ENCODE measurements around the gene ABCB8.
A peak's percentile ranks its signal among the peaks of the same experiment; 100 is the strongest.

ABCB8 gene

DNA sequence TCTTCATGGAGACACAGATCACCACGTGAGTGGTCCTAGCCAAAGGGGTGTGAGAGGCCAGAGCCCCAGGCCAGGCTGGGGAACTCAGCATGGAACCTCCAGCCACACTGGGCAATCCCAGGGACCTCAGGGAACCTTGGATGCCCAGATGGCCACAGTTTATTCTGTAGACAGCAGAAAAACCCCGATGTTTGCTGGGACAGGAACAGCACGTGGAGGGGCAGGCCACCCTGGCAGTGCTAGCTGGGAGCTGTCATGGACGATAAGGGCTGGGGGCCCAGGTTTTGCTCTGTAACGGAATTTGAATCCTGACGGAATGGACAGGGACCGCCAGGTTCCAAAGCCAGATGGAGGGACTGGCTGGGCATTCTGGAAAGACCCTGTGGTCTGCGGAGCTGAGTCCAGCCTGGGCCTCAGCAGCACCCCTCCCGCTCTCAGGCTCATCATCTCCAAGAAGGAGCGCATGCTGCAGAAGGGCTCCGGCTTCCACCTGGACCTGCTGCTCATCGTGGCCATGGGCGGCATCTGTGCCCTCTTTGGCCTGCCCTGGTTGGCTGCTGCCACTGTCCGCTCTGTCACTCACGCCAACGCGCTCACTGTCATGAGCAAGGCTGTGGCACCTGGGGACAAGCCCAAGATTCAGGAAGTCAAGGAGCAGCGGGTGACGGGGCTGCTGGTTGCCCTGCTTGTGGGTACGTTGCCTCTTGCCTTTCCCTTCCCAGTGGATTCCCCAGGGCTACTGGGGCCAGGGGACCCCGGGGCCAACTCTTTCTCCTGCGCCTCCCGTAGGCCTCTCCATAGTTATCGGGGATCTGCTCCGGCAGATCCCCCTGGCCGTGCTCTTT is 46.8 kb downstream of the ABCB8 start:
- no peak for DNase-seq (ENCODE audit: low read depth)

DNA sequence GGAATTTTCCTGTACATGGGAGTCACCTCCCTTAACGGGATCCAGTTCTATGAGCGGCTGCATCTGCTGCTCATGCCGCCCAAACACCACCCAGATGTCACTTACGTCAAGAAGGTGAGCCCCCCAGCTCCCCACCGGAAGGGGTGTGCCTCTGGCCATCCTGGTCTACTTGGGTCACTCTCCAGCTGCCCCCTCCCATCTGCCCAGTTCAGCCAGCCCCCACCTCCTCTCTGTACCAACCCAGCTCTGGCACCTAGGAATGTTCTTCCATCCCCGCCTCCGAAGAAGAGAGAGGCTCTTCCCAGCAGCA is 47.4 kb downstream of the ABCB8 start:
- no peak for DNase-seq (ENCODE audit: low read depth)

DNA sequence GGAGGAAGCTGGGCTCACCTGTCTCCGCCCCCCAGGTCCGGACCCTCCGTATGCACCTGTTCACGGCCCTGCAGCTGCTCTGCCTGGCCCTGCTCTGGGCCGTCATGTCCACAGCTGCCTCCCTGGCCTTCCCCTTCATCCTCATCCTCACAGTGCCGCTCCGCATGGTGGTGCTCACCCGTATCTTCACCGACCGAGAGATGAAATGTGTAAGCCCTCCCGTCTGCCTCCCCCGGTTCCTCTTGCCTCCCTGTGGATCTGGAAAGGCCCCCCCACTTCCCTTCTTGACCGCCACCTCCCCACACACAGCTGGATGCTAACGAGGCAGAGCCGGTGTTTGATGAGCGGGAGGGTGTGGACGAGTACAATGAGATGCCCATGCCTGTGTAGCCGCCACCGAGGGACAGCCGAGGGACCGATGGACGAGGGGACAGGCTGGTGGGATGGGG is 47.8 kb downstream of the ABCB8 start:
- DNase-seq (ENCODE audit: low read depth): no peak

DNA sequence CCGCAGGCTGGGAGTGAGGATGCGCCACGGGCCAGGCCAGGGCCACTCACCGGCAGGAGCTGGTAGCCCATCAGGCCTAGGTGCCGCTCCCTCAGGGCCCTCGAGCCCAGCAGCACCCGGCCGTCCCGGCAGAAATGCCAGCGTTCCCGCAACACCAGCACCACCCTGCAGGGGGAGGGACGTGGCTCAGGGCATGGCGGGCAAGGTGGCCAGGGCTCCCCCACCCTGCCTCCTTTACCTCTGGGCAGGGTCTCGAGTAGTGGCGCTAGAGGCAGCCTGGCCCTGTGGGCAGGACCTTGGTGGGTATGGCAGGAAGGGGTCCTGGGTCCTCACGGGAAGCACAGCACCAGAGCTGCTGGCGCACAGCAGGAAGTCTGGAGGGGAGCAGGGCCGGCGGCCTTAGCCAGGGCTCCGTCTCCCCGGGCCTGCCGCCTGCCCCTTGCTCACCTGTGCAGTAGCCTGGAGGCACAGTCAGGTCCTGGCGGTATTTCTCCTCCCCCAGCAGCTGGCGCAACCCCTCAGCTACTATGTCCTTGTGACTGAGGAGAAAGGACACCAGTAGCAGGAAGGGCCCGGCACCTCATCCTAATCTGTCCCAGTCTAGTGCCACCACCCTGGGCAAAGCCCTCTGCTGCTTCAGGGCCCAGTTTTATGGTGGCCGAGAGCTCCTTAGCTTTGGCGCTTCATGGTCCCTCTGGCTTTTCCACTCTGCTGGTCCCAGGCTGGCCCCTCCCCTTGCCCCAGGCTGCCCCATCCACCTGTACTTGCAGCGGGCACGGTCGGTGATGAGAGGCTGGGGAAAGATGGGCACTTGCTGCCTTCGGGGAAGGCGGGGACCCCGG is 48.8 kb downstream of the ABCB8 start:
- no peak for DNase-seq (ENCODE audit: low read depth)

DNA sequence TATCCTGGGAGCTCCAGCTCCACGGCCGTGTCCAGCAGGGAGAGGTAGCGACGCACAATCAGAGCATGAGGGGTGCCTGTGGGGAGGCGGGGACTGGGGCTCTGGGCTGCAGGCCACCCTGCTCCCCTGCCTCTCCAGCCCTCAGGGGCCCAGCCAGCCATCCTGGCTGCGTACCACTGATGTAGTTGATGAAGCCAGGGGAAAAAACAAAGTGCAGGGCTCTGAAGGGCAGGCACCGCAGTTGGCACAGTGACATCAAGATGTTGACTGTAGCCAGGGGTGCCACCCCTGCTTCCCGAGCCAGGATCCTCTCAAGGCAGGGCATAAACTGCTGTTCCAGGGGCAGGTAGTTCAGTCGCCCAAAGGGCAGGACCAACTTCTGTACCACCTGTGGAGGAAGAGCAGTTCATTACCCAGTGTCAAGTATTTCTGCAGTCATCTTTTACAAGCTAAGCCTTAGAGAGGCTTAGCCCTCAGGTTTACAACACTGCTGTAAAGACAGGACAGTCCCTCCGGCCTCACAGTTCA is 49.5 kb downstream of the ABCB8 start:
- DNase-seq (ENCODE audit: low read depth): no peak

DNA sequence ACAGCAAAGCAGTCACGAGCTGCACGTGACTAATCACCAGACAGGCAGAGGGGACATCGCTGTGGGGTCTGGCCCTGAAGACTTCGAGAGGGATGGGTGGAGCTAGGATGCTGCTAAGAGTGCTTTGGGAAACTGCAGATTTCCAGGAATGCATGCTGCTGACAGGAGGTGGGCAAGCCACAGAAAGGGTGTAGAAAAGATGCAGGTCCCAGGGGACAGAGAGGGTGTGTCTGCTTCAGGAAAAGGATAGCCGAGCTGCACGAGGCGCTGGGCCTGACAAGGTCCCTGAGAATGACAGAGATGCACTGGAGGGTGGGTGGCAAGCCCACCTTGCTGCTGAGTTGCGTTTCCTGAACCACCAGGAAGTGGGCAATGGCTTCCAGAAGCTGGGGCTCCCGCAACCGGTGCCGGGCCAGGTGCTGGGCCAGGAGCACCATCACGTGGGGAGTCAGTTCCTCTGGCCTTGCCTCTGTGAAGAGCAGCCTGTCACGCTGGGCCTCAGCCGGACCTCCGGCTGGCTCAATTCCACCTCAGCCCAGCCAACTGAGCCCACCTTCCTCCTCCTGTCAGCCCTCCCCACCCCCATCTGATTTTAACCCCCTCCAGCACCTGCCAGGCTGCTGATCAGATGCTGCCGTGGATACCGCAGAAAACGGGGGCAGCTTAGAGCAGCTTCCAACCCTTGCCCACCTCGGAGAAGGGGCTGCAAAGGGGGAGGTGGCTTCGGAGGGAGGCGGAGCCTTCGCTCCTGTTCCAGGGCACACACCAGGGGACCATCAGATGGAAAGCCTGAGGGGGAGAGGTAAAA is 50.2 kb downstream of the ABCB8 start:
- DNase-seq (ENCODE audit: low read depth): no peak

DNA sequence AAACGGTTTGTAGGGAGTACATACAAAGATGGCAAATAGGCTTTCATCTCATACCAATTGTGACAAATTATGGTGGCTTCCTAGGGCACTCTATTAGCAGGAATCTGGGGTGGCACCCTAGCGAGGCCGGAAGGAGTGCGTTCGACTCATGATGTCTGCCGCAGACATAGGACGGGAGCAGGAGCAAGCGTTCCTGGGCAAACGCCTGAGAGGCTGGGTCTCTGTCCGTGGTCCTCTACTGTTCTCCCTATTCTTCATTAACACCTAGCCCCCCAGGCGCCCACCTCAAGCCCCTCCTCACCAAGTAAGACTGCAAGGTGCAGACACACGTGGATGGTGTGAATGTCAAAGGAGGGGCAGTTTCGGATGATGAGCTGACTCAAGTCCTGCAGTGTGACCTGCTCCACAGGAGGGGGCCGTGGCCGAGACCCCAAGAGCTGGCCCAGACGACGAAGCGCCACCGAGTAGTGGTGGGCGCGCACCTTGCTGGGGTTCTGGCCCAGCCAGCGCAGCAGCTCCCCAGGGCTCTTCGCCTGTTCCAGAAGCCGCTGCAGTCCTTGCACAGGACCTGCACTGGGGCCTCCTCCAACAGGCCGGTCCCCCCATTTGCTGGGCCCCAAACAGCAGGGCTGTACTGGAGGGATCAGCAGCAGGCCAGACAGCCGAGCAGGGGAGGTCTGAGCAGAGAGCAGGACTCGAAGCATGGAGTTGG is 51.1 kb downstream of the ABCB8 start:
- no peak for DNase-seq (ENCODE audit: low read depth)

DNA sequence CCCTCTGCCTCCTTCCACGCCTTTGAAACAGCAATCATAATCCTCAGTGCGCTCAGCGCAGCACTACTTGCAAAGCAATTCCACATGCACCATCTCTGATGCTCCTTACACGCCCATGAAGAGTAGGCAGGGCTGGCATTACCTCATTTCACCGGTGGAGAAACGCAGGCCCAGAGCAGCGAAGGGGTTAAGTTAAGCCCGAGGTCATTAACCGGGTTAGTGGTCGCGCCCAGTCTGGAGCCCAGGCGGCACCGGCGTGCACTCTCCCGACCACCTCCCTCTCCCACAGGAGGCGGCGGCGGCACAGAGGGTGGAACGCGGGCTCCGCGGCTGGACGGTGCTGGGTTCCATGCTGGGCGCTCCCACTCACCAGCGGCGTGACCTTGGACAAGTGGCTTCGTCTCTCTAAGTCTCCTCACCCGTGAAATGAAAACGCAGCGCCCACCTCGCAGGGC is 51.8 kb downstream of the ABCB8 start:
- no peak for DNase-seq (ENCODE audit: low read depth)

DNA sequence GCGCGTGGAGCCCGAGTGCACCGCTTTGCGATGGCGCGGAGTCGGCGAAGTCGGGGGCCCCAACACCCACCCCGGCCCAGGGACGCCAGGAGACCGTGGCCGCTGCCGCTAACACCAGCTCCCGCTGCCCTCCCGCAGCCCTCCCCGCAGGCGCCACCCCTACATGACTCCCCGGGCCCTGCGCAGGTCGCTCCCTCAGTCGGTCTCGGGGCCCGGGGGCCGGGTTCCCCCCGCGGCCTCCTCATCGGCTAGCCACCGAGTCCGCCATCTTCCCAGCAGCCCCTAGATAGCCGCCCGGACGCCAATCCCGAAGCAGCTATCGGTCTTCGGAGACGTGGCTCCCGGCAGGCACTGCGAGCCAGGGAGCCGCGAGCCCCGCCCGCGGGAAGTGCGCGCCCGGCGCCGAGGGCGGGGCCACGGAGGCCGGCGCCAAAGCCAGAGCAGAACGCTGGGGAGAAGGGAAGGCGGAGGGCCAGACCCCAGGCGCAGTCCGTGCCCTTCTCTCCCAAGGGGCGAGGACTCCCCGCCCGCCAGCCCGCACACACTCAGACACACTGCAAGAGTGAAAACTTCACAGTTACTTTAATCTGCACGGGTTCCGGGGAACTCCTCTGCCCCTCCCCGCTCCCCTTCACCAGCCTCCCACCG is 52.4 kb downstream of the ABCB8 start, which contains the start of gene FASTK:
TSS of gene FASTK (minus strand) at position 288 of the 648 bp plus-strand sequence. CDS start at position 245, 43 bp downstream.
- DNase-seq (ENCODE audit: low read depth): peak; percentile 80

DNA sequence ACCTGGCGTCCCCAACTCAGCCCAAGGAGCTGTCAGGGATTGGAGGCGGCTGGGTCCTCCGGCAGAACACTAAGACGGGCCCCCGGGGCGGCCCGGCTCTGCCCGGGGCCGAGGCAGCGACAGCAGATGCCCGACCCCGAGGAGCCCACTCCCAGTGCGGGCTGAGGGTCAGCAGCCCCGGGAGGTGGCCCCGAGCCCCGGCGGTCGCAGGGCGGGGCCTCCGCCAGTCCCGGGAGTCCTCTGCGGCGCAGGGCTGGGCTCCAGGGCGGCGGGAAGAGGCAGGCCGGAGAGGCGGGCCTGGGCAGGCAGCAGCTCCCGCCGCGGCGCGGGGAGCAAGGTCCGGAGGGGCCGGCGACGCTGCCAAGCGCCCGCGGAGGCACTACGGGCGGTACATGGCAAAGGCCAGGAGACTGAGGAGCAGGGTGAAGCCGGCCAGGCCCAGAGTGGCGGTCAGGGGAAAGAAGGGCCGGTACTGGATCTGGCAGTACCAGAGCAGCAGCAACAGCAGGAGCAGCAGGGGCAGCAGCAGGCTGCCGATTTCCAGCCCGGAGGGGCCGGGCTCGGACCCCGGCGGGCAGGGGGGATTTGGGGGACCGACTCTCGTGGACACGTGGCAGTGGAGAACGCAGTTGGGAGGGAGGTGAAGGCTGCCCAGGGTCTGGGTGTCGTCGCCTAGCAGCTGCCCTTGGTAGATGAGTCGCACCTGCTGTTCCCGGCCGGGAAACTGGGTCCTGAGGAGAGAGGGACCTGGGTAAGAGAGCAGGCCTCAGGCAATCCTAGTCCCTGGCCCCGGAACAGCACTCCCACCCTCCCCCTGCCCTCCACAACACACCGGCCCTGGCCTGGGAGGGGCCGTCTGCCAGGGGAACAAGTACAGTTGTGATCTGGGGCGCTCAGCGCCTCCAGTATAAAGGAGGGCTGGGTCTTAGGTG is 53.2 kb downstream of the ABCB8 start:
- DNase-seq (ENCODE audit: low read depth): no peak

DNA sequence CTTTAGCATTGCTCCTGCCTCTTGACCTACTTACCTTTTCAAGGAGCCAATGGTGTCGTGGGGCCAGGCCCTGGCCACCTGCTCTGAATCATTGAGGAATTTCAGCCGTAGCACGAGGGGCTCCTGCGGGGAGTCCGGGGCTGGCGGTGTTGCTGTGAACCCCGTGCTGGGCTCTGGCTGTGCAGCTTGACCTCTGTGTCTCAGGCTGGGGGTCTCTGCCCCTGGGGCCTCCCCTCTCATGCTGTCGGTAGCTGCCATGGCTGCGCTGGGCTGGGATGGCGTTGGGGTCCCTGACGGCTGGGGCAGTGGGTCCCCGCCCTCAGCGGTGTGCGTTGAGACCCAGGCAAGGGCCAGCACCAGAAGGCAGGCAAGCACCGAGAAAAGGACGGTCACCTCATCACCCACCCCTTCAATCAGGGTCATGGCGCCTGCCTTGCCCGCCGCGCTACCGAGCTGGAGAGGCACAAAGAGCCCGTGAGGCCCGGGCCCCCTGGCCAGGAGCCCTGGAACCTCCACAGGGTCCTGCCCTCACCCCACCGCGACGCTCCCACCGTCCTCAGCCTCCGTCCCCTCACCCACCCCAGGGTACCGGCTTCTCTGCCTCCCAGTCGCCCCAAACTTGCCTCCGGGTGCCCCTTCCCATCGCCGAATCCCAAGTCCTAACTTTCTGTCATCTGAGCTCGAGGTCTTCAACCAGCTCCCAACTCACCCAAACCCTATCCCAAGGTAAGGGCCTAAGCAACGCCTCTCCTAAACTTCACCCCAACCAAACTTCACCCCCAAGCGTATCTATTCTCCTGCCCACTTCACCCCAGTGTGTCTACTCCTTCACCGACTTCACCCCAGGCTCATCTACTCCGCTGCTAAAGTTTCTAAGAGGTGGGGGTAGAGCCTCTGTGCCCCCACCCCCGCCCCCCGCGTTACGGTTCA is 54.2 kb downstream of the ABCB8 start:
- DNase-seq (ENCODE audit: low read depth): no peak

DNA sequence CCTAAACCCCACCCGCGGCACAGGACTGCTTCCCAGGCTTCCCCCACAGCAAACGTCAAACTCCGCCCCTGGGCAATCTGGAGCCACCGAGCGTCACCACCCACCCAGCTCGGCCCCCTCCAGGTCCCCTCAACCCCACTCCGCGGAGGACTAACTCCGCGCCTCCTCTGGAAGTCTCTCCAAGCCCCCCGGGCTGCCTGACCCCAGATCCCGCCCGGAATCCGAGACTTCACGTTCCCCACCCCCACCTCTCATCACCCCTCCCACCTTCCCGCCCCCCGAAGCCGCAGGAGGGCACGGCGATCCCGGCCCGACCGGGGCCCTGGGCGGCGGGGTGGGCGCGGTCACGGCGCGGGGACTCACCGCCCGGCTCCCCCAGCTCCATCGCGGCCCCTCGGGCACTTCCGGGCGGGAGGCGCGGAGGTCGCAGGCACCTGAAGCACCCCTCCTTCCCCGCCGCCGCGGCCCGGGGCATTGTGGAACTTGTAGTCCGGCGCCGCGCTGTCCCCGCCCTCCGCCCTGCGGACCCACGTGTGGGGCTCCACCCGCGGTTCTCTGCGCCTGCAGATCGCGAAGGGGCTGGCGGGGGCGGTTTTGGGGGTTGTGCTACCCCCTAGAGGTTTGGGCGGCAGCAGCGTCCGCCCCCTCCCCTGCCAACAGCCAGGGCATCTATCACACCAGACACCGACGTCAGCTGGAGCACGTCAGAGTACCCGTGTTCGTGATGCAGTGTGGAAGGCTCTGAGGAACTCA is 55.0 kb downstream of the ABCB8 start, which contains the start of gene TMUB1:
TSS of gene TMUB1 (minus strand) at position 423 of the 753 bp plus-strand sequence. CDS start 930 bp downstream, outside the sequence.
- DNase-seq (ENCODE audit: low read depth): peak; percentile 73

DNA sequence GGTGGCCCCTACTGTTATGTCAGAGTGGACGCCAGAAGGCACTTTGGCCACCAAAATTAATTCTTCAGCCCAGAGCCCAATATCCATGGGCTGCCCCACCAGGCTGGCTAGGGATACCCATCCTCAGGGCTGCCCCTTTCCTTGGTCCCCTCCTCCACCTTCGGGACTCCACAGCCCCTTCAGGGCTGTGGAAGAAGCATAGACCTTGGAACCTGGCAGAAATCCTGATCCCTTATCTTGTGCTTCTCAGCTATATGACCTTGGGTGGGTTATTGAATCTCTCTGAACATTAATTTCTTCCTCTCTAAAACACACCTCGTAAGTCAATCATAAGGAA is 55.5 kb downstream of the ABCB8 start:
- DNase-seq (ENCODE audit: low read depth): no peak

DNA sequence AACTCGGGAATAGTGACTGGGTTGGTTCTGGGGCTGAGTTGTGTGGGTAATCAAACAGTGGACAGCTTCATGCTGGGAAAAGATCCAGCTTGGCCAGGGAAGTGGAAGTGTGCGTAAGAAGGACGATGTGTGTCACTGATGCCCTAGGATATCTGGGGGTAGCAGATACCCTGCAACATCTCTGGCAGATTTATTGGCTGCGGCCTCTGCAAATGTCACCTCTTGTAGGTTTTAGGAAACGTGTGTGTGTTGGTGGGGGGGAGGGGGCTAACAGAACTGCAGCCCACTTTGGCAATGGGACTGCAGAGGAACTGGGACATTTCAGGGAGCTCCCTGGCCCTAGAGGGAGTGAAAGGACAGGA is 57.1 kb downstream of the ABCB8 start:
- no peak for DNase-seq (ENCODE audit: low read depth)

DNA sequence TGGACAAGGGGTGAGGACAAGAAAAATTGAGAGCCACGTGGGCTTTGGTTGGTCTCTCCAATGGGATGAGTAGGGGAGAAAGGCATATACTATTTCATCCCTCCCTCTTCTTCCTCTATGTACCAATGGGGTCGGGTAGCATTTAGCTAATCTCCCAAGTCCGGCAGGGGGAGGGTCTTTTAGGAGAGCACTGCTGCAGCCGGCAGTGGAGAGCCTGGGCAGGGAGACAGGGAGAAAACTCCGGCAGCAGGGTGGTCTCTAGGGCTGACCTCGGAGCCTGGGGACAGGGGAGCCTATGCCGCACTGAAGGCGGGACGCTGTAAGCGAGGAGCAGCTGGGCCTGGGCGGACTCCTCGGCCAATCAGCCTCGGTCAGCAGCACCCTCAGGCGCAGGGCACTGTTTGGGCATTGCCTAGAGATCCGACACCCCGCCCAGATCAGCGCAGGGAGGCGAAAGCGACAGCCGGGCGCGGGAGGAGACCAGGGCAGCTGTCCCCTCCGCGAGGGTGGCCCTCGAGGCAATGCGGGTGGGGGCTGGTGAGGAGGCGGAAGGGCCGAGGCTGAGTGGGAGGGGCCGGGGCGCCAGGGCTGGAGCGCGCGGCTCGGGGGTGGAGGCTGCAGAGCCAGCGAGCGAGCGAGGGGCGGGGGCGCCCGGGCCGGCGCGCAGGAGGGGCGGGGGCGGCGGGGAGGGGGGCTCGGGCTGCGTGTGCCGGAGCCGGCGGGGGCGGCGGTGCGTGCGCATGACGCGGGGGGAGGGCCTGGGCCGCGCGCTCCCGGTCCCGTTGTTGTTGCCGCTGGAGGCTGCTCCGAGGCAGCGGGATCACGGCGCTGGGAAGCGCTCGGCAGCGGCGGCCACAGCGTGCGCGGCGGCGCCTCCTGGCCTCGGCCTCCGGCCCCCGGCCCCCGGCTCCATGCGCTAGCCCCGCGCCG is 57.7 kb downstream of the ABCB8 start, which contains the start of gene AGAP3:
TSS of gene AGAP3 (plus strand) at position 785 of the 930 bp plus-strand sequence. CDS start 267 bp downstream, outside the sequence.
- no peak for DNase-seq (ENCODE audit: low read depth)

DNA sequence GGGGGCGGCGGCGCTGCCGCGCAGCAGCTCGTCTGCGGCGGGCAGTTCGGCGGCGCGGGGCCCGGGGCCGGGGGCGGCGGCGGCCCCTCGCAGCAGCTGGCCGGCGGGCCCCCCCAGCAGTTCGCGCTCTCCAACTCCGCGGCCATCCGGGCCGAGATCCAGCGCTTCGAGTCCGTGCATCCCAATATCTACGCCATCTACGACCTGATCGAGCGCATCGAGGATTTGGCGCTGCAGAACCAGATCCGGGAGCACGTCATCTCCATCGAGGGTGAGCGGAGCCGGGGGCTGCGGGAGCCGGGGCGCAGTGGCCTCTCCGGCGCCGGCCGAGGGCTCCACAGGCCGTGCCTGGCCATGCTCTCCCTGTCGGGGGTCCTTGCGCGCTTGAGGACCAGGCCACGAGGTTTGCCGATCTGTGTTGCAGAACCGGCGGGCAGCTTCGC is 58.6 kb downstream of the ABCB8 start:
- no peak for DNase-seq (ENCODE audit: low read depth)
